HEK293T (cell line): ENCODE data around the gene CMPK2.

Source experiments
- CTCF ChIA-PET: fragments of 350-600 bp; formaldehyde crosslinking; extraction: SDS; loops from one replicate; lab custom pipeline; 2021; ENCODE audit warnings: antibody characterized with exemption, inconsistent platforms; lab: Yijun Ruan, JAX
- POLR2A ChIA-PET: fragments of 350-600 bp; formaldehyde crosslinking; extraction: SDS; loops from one replicate; lab custom pipeline; 2020; ENCODE audit warnings: antibody characterized with exemption, inconsistent platforms; lab: Yijun Ruan, JAX
- DNase-seq: peaks from one replicate; pipeline ENCODE4 v3.0.0; 2012; ENCODE audit warnings: mixed read lengths; ENCODE audit errors: extremely low spot score
- ARNT ChIP-seq: fragments of 450-650 bp; IDR thresholded peaks from 2 replicates; pipeline ENCODE4 v1.6.1; 2017; ENCODE audit warnings: mild to moderate bottlenecking
- BHLHE40 ChIP-seq: fragments of 450-650 bp; IDR thresholded peaks from 2 replicates; pipeline ENCODE4 v1.6.1; 2016; ENCODE audit warnings: mild to moderate bottlenecking, moderate library complexity, borderline replicate concordance
- CTBP1 ChIP-seq: fragments of 450-650 bp; IDR thresholded peaks from 2 replicates; pipeline ENCODE4 v1.6.1; 2016; ENCODE audit warnings: borderline replicate concordance
- ELF4 ChIP-seq: fragments of 450-650 bp; IDR thresholded peaks from 2 replicates; pipeline ENCODE4 v1.6.1; 2017; ENCODE audit warnings: antibody characterized with exemption
- FOXA1 ChIP-seq: fragments of 450-650 bp; IDR thresholded peaks from 2 replicates; pipeline ENCODE4 v1.6.1; 2016; ENCODE audit warnings: mild to moderate bottlenecking
- FOXK2 ChIP-seq: fragments of 450-650 bp; IDR thresholded peaks from 2 replicates; pipeline ENCODE4 v1.6.1; 2016; ENCODE audit warnings: mild to moderate bottlenecking
- FOXM1 ChIP-seq: fragments of 450-650 bp; IDR thresholded peaks from 2 replicates; pipeline ENCODE4 v1.6.1; 2017; ENCODE audit warnings: mild to moderate bottlenecking, borderline replicate concordance
- HDGF ChIP-seq: fragments of 450-650 bp; IDR thresholded peaks from 2 replicates; pipeline ENCODE4 v1.6.1; 2017; ENCODE audit warnings: antibody characterized with exemption, borderline replicate concordance
- L3MBTL2 ChIP-seq: fragments of 450-650 bp; conservative IDR thresholded peaks from 2 replicates; pipeline ENCODE4 v1.6.1; 2016; ENCODE audit warnings: mild to moderate bottlenecking
- LEF1 ChIP-seq: fragments of 450-650 bp; IDR thresholded peaks from 2 replicates; pipeline ENCODE4 v1.6.1; 2017; ENCODE audit warnings: mild to moderate bottlenecking, borderline replicate concordance
- NFRKB ChIP-seq: fragments of 450-650 bp; IDR thresholded peaks from 2 replicates; pipeline ENCODE4 v1.6.1; 2016; ENCODE audit warnings: mild to moderate bottlenecking, moderate library complexity
- PKNOX1 ChIP-seq: fragments of 450-650 bp; IDR thresholded peaks from 2 replicates; pipeline ENCODE4 v1.6.1; 2016
- SP1 ChIP-seq: fragments of 450-650 bp; IDR thresholded peaks from 2 replicates; pipeline ENCODE4 v1.6.1; 2017
- SUZ12 ChIP-seq: fragments of 450-650 bp; IDR thresholded peaks from 2 replicates; pipeline ENCODE4 v1.6.1; 2016; ENCODE audit warnings: mild to moderate bottlenecking
- TARDBP ChIP-seq: fragments of 450-650 bp; IDR thresholded peaks from 2 replicates; pipeline ENCODE4 v1.6.1; 2016
- ZNF384 ChIP-seq: fragments of 450-650 bp; IDR thresholded peaks from 2 replicates; pipeline ENCODE4 v1.6.1; 2016

CMPK2 gene

GRCh38 chr2:6832596-6833299, 33.0 kb downstream of the CMPK2 start:
- no peak for DNase-seq
- ChIA-PET CTCF (no interaction called here), POLR2A (no interaction called here)
- TF ChIP-seq TARDBP (no peak), L3MBTL2 (no peak), ZNF384 (no peak), CTBP1 (no peak), ARNT (no peak), ELF4 (no peak), SUZ12 (no peak), LEF1 (no peak)

GRCh38 chr2:6831229-6831628, 34.5 kb downstream of the CMPK2 start:
- ChIA-PET CTCF (no interaction called here), POLR2A (no interaction called here)
- TF ChIP-seq ZNF384 (no peak), CTBP1 (no peak), ELF4 (no peak), TARDBP (no peak), SP1 (no peak)
- DNase-seq = no peak

GRCh38 chr2:6828299-6828584, 37.5 kb downstream of the CMPK2 start:
- no peak for DNase-seq
- ChIA-PET POLR2A (no interaction called here), CTCF (no interaction called here)
- TF ChIP-seq FOXK2 (no peak), HDGF (no peak), SUZ12 (no peak), ARNT (no peak), ZNF384 (no peak), NFRKB (no peak)

GRCh38 chr2:6827566-6828298, 38.0 kb downstream of the CMPK2 start:
- DNase-seq = no peak
- POLR2A ChIA-PET = no interaction called here
- CTCF ChIA-PET = no interaction called here
- no peak for TF ChIP-seq FOXM1
- TF ChIP-seq SUZ12 = no peak
- TF ChIP-seq BHLHE40 = no peak
- no peak for TF ChIP-seq HDGF
- no peak for TF ChIP-seq FOXA1

- POLR2A ChIA-PET = no interaction called here
- peak; percentile 15 for DNase-seq
- CTCF ChIA-PET = interaction anchor here (0.7 kb wide), 1 partner anchor 596 kb away, joined by 3 read pairs; no protein-coding TSS in a partner anchor
- TF ChIP-seq NFRKB = no peak
Measured at GRCh38 chr2:6826081-6826913, 39.4 kb downstream of the CMPK2 start.

- ChIA-PET POLR2A (no interaction called here), CTCF (no interaction called here)
- no peak for DNase-seq
- TF ChIP-seq LEF1 (no peak), ELF4 (no peak), TARDBP (no peak)
Measured at GRCh38 chr2:6824962-6825361, 40.7 kb downstream of the CMPK2 start.

GRCh38 chr2:6823111-6823510, 42.6 kb downstream of the CMPK2 start:
- no peak for DNase-seq
- no peak for TF ChIP-seq LEF1
- no peak for TF ChIP-seq ZNF384
- TF ChIP-seq ELF4 = no peak
- TF ChIP-seq NFRKB = no peak
- ChIA-PET CTCF (no interaction called here), POLR2A (no interaction called here)

GRCh38 chr2:6822406-6822805, 43.3 kb downstream of the CMPK2 start:
- ChIA-PET POLR2A (no interaction called here), CTCF (no interaction called here)
- no peak for DNase-seq
- no peak for TF ChIP-seq CTBP1
- TF ChIP-seq PKNOX1 = no peak
- TF ChIP-seq FOXK2 = no peak
- TF ChIP-seq ZNF384 = no peak
- no peak for TF ChIP-seq NFRKB
- TF ChIP-seq HDGF = no peak
- no peak for TF ChIP-seq FOXM1
- no peak for TF ChIP-seq SP1
